Measurements from ENCODE around the gene APLP2. TPM values are rescaled to one million over a fixed set of nuclear protein-coding genes. Genes with fewer than 3 reads are reported as not detected.

Gene APLP2
- total RNA-seq, 1 experiment from 2014 or later, result 350 TPM

- POLR2A ChIA-PET (ENCODE audit: unreplicated experiment), result no interaction called here
- H3K4me1 ChIP-seq (replicated peaks; ENCODE audit: insufficient read depth), result peaks cover 23% of the 10 kb centered on the region
- H3K79me2 ChIP-seq (ENCODE audit: low read depth), result 0 out of 2 replicates have a peak, but pooled peaks cover 4% of the 10 kb centered on the region
- H3F3A ChIP-seq (ENCODE audit: insufficient read depth, low read depth), result peaks cover 23% of the 10 kb centered on the region
- H3K9me3 ChIP-seq (ENCODE audit: insufficient read depth, low read depth), result no peaks in the 10 kb centered on the region
- no peaks in the 10 kb centered on the region for H3K27me3 ChIP-seq (ENCODE audit: insufficient read depth, low read depth)
- no TSS peak for BruUV-seq (replicated peaks)
- H4K20me1 ChIP-seq (ENCODE audit: insufficient read depth), result no peaks in the 10 kb centered on the region
- H3K4me2 ChIP-seq, result no peak overlapping the region
- no peaks in the 10 kb centered on the region for H3K9me2 ChIP-seq (ENCODE audit: insufficient read depth)
- intact Hi-C loops (cut with micrococcal nuclease; ENCODE audit: unreplicated experiment), result no loop called here
- H2AFZ ChIP-seq, result no peak overlapping the region
- CTCF ChIA-PET, result no interaction called here
- no peak overlapping the region for H3K27ac ChIP-seq
- TF ChIP-seq EZH2 (IDR thresholded peaks at IDR 0.05; ENCODE audit: low read depth) (no peak), CTCF (conservative IDR thresholded peaks at IDR 0.05) (no peak)
- H3K4me3 ChIP-seq, result no peak overlapping the region
- no peak for DNase-seq
- H3K36me3 ChIP-seq (ENCODE audit: low read depth), result no peaks in the 10 kb centered on the region
Measured at GRCh38 chr11:130150790-130151189, 81.1 kb downstream of the APLP2 start.

DNA sequence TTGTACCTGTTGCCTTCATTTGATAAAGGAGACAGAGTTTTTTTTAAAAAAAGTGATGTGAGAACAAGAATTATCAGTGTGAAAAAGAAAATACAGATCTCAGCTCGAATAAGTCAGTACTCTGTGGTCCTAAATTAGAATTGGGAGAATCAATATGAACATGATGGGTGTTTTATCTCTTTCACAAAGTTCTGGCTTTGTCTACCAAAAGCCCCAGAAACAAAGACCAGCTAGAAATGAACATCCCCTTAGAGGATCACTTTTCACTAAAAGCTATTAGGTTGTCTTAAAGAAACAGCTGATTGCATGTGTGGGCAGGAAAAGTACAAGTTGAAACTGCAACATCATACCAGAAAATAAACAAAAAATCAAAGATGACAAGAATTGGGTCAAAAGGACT lies 81.5 kb downstream of the APLP2 start:
- BruUV-seq (replicated peaks), result no TSS peak

DNA sequence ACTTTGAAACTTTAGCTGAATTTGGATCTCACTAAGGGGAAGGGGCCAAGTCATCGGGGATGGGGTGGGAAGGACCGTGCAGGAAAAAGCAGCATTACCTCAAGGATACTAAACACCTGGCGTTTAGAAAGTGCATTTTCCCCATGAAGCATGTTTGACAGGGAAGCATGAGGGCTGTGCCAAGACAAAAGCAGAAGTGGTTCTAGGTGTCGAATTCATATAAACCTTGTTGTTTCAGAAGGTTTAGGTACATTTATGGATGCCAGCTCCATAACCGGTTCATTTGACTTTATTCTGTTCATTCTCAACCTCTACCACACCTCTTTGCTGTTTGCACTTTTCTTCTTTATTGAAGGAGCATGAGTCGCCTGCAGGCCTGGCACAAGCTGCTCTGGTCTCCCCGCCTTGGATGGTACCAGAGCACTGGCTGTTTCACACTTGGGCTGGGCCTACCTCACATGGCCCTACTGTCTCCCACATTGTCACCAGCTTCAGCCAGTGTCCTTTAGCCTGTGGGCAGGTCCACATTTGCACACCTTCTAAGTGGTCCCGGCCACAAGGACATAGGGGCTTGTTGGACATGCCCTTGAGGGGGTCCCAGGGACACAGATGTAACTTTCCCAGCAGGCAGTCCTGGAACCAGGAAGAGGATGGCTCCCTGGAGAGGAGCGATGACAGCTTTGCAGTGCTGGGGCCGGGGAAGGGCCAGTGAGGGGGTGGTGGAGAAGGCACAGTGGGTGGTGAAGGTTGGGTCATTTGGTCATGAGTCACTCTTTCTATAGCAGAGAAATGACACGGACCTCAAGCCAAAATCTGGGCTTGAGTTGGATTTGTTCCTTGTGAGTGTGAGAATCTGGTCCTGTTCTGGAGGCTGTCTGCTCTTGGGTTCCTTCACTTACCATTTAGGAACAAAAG lies 86.7 kb downstream of the APLP2 start:
- H3K36me3 ChIP-seq (ENCODE audit: low read depth), result no peaks in the 10 kb centered on the region
- ChIA-PET CTCF (no interaction called here), POLR2A (ENCODE audit: unreplicated experiment) (interaction anchor here (0.7 kb wide), 1 partner anchor 745 kb away, joined by 4 read pairs; no protein-coding TSS in a partner anchor)
- H3K4me3 ChIP-seq, result no peak overlapping the region
- TF ChIP-seq CTCF (conservative IDR thresholded peaks at IDR 0.05), result no peak
- TF ChIP-seq EZH2 (IDR thresholded peaks at IDR 0.05; ENCODE audit: low read depth), result no peak
- H2AFZ ChIP-seq, result peak overlapping the region; percentile 53; the same call in 1 of the 2 replicates
- H3K4me1 ChIP-seq (replicated peaks; ENCODE audit: insufficient read depth), result peaks cover 28% of the 10 kb centered on the region
- peak; percentile 53 to 75 for DNase-seq
- peaks cover 15% of the 10 kb centered on the region for H3K79me2 ChIP-seq (ENCODE audit: low read depth)
- H3K27ac ChIP-seq, result peak overlapping the region; percentile 63
- H3K27me3 ChIP-seq (ENCODE audit: insufficient read depth, low read depth), result no peaks in the 10 kb centered on the region
- H3K9me2 ChIP-seq (ENCODE audit: insufficient read depth), result no peaks in the 10 kb centered on the region
- no peaks in the 10 kb centered on the region for H3K9me3 ChIP-seq (ENCODE audit: insufficient read depth, low read depth)
- H3F3A ChIP-seq (ENCODE audit: insufficient read depth, low read depth), result peaks cover 13% of the 10 kb centered on the region; the same call in 1 of the 2 replicates
- H3K4me2 ChIP-seq, result peak overlapping the region; percentile 54
- BruUV-seq (replicated peaks), result no TSS peak
- intact Hi-C loops (cut with micrococcal nuclease; ENCODE audit: unreplicated experiment), result no loop called here
- H4K20me1 ChIP-seq (ENCODE audit: insufficient read depth), result peaks cover 11% of the 10 kb centered on the region

More for the DNA sequence above, 81.5 kb downstream of the APLP2 start:
- H3F3A ChIP-seq (ENCODE audit: insufficient read depth, low read depth), result peaks cover 23% of the 10 kb centered on the region
- H3K27ac ChIP-seq, result no peak overlapping the region
- ChIA-PET POLR2A (ENCODE audit: unreplicated experiment) (no interaction called here), CTCF (no interaction called here)
- H3K4me1 ChIP-seq (replicated peaks; ENCODE audit: insufficient read depth), result peaks cover 25% of the 10 kb centered on the region
- H4K20me1 ChIP-seq (ENCODE audit: insufficient read depth), result no peaks in the 10 kb centered on the region
- H3K36me3 ChIP-seq (ENCODE audit: low read depth), result no peaks in the 10 kb centered on the region
- no peak overlapping the region for H3K4me2 ChIP-seq
- H3K27me3 ChIP-seq (ENCODE audit: insufficient read depth, low read depth), result no peaks in the 10 kb centered on the region
- intact Hi-C loops (cut with micrococcal nuclease; ENCODE audit: unreplicated experiment), result no loop called here
- no peak overlapping the region for H3K4me3 ChIP-seq
- H2AFZ ChIP-seq, result no peak overlapping the region
- TF ChIP-seq EZH2 (IDR thresholded peaks at IDR 0.05; ENCODE audit: low read depth), result no peak
- TF ChIP-seq CTCF (conservative IDR thresholded peaks at IDR 0.05), result no peak
- H3K9me3 ChIP-seq (ENCODE audit: insufficient read depth, low read depth), result no peaks in the 10 kb centered on the region
- H3K9me2 ChIP-seq (ENCODE audit: insufficient read depth), result no peaks in the 10 kb centered on the region
- 0 out of 2 replicates have a peak, but pooled peaks cover 4% of the 10 kb centered on the region for H3K79me2 ChIP-seq (ENCODE audit: low read depth)
- DNase-seq, result no peak

Measured in PC-9 (cell line).